IPS DF 4.7 (cell line): ENCODE data around the gene PPP1R15B.

Experiments
- DNase-seq: peaks from one replicate; pipeline ENCODE4 v3.0.0-alpha.2; 2013; ENCODE audit warnings: low spot score; ENCODE audit errors: extremely low read depth

Gene PPP1R15B

DNA sequence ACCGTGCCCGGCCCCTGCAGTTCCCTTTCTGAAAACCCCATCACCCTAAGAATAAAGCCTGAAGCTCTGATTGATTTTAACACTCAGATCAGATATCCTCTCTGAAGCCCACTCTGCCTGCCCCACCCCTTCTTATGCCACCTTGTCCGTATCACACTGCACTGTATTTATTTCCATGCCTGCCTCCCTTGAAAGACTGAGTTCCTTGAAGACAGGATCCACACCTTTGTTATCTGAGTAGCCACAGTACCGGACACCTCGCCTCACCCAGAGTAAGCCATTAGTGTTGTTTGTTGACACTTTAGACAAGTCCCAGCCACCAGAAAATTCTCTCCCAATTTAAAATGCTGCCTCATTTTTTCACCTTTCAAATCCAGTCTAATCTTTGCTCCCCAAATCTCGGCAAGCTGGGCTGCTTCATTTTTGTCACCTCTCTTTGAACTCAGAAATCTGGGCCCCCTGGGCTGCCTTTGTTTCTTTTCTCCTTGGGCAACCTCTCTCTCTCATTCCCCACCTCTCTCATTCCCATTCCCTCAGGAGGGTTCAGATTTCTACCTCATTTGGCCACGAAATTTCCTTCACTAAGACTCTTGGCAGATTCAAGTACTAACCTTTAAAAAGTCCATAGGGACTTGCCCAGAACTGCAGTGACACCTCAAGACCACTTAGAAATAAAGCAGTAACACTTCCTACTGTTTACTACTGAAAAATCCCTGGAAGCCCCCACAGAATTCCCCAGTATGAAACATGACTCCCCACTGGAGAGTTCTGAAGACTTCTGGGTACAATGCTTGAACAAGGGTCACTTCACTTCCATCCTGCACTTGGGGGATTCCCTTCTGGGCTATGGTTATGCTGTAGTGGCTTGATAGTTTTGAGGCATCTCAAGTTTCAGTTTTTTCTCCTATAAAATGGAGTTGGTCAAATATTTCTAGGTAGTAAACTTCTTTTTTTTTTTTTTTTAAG lies 8.7 kb upstream of the PPP1R15B start:
- no peak for DNase-seq

DNA sequence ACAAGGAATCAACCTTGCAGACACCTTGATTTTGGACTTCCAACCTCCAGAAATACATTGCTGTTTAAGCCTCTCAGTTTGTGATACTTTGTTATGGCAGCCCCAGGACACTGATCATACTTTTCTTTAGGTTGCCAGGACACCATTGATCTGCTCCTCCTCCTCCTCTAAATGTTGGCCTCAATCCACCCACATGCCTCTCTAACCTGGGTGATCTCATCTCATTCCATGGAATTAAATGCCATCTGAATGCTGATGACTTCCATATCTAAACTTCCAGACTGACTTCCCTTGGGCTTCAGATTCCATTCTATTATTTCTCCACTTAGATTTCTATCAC lies 7.4 kb upstream of the PPP1R15B start:
- no peak for DNase-seq

DNA sequence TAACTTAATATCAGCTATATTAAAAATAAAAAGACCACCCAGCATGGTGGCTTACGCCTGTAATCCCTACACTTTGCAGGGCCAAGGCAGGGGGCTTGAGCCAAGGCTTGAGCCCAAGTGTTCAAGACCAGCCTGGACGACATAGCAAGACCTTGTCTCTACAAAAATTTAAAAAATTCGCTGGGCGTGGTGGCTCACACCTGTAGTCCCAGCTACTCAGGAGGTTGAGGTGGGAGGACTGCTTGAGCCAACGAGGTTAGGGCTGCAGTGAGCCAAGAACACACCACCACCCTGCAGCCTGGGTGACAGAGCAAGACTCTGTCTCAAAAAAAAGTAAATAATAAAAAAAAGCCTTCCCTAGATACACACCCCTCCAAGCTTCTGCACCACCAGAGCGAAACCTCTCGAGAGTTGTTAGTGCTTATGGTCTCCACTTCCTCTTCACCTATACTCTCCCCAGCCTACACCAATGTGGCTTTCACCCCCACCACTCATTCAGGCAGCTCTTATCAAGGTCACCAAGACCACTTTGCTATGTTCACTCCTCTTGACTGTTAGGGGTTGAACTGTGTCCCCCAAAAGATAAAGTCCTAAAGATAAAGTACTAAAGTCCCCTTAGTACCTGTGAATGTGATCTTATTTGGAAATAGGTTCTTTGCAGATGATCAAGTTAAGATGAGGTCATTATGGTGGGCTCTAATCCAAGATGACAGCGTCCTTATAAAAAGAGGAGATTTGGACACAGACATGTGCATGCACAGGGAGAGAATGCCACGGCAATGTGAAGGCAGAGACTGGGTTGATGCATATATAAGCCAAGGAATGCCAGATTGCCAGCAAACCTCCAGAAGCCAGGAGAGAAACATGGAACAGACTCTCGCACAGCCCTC lies 6.8 kb upstream of the PPP1R15B start:
- DNase-seq = no peak

DNA sequence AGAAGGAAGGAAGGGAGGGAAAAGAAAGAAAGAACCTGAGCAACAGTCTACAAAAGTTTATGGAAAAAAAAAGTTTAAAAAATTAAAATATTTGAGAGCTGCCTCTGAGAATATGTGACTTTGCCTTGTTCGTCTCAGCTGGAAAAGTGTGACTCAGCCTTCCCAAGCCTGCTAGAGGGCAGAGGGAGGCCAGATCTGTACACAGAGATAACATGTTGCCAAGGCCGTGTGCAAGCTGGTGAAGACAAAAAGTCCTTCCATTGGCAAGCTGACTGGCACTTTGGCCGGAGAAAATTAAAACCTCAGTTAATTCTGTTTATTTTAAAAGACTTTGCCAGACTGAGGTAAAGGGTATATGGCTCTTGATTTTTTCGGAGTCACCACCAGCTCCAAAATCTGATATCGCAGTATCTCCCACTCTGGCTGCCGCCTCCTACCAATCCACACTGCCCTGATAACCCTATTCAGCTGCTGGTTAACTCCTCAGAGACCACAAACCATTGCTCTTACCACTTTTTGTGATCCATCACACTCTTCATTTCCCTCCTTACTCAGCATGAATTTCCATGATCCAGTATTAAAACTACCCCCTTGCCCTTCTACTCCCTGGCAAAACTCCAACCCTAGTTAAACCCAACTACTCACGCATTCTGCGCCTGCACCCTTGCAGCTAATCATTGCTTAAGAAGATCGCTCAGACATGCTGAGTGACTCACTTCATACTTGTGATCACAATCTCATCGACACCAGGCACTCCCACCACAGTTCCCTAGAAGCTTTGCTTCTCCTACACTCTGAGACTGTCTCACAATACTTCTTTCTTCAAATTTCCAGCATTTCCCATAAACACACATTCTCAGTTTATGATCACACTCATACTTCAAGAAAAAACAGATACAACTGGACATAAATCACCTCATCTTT lies 5.7 kb upstream of the PPP1R15B start:
- no peak for DNase-seq

DNA sequence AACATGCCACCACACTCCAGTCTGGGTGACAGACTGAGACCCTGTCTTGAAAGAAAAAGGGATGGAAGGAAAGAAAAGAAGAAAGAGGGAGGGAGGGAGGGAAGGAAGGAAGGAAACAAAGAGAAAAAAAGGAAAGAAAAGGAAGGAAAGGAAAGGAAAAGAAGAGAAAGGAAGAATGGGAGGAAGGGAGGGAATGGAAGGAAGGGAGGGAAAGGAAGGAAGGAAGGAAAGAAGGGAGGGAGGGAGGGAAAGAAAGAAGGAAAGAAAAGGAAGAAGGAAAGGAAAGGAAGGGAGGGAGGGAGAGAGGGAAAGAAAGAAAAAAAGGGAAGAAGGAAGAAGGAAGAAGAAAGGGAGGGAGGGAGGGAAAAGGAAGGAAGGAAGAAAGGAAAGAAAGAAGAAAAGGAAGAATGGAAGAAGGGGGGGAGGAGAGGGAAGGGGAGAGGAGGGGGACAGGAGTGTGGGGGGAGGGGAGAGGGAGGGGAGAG lies 5.0 kb upstream of the PPP1R15B start:
- DNase-seq = no peak

DNA sequence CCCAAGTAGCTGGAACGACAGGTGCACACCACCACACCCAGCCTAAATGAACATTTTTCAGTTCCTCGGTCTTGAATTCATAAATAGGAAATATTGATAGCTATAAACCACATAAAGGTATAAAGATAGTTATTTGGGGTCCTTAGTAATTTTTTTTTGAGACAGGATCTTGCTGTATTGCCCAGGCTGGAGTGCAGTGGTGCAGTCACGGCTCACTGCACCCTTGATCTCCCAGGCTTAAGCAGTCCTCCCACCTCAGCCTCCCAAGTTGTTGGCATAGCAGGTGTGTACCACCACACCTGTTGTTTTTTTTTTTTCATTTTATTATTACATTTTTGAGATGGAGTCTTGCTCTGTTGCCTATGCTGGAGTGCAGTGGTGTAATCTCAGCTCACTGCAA lies 3.7 kb upstream of the PPP1R15B start:
- DNase-seq = no peak

DNA sequence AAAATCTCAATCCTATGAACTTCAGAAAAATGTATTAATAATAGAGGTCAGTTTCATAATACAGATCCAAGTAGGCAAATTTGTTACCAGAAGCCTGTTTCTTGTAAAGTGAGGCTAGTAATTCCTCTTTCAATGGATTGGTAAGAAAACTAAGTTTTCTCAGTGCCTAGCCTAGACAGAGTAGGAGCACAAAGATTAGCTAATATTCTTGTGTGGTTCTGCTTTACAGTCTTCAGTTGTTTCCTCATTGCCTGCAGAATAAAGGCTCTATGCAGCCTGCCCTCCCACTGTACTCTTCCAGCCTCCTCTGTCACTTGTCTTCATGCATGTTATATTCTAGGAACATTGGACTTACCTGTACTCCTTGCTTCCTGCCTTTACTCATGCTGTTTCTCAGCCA lies 2.4 kb upstream of the PPP1R15B start:
- no peak for DNase-seq

DNA sequence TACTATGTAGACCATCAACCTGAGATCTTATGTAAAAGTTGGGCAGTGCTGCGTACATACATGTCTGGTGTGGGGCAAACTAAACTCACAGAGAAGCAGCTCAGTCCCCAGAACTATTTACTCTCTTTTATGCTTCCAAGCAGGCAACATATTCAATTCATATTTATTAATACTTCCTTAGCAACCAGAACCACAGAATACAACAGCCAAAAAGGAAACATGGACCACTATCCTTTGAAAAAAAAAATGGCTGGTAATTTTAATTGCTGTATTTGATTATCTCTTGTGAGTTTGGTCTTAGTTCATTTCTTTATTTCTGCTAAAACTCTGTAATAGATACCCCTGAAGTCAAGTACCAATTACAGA lies 1.5 kb upstream of the PPP1R15B start:
- no peak for DNase-seq

DNA sequence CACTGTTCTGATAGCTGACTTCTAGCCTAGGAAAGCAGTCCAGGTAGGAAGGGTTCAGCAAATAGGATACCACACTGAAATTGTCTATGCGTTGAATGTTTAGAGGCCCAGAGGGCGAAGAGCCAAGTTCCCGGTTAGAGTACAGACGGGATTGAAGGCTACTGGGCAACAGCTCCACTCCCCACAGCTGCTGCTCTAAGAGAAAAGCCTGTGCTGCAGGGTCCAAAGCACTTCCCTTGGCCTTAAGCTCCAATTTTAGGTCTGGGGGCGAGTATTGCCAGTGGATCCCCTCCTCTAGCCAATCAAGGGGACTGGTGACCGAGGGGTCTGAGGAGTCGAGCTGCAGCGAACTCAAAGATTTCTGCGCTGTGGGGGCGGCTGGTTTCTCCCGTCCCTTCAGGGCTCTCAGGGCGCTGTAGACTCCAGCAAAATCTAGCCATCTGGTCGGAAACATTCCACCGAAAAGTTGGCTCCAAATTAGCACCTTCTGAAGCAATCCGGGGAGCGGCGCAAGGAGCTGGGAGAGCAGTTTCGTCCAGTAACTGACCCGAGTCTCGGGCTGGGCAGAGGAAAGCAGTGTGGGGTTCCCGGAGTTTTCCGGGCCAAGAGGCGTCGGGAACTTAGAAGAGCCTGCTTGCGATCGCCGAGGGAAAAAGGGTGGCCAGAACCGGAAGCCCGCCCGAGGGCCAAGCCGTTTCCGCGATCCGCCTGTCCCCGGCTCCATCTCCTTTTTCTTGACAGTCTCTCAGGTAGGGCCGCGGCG lies 748 bp downstream of the PPP1R15B start:
- no peak for DNase-seq

DNA sequence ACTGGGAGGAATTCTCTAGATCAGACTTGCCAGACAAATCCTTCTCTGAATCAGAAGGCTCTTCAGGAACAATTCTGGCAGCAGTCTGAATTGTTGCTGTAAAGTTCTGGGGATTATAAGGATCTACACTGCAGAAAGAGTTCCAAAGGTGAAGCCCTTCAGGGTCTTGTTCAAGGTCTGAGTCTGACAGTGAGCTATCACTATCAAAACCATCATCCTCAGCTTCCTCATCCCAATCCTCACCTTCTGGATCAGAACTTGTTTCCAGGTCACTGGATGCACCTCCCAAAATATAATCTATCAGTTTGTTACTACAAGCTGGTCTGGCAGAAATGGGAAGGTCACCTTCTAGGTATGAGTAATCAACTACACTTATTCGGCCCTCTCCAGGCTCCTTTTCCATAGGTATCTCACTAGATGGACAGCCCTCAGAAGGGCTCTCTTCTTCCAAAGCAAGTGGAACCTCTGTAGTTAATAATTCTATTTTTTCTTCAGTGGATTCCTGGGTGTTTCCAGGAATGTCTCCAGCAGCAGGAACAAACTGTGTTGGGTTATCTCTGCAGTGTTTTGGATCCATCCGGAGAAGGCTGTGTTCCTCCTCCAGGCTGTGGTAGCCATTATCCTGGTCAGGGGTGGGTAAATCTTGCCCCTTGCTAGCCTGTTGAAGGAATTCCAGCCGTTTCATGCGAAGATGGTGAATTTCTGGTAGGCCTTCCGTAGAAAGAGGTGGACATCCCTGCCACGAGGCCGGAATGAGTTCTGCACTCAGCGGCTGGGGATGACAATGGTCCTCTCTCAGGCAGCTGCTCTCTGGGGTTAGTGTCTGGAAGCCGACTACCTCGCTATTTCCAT lies 1.6 kb downstream of the PPP1R15B start:
- DNase-seq = no peak

DNA sequence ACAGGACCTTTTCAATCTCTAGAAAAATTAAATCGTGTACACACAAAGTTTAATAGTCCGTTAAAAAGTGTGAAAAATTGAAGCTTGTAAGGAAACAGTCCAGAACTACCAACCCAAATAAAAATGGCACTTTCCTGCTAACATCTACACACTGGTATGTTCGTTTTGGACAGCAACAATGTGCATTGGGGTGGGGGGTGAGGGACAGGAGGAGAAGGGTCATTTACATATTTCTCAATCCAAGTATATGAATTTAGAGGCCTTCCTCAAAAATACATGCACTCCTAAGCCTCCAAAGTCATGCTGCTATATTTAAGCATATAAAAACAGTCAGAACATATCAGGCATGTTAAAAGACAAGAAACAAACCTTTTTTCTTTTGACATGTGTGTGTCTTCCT lies 2.5 kb downstream of the PPP1R15B start:
- no peak for DNase-seq

DNA sequence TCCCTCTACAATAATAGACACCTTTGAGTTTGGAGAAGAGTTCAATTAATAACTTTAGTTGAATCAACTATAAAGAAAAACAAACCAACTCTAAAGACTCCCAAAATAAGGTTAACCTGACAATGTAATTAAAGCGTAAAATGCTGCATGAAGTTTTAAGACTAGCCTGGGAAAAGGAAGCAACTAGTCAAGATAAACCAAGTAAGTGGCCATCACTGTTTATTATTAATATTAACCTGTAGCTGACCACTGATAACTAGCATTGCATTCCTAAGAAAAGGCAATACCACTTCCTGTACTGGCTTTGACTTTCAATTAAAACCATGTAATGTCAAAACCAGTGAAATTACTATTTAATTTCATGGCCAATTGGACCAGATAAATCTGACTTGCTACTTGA lies 3.0 kb downstream of the PPP1R15B start:
- DNase-seq = no peak

DNA sequence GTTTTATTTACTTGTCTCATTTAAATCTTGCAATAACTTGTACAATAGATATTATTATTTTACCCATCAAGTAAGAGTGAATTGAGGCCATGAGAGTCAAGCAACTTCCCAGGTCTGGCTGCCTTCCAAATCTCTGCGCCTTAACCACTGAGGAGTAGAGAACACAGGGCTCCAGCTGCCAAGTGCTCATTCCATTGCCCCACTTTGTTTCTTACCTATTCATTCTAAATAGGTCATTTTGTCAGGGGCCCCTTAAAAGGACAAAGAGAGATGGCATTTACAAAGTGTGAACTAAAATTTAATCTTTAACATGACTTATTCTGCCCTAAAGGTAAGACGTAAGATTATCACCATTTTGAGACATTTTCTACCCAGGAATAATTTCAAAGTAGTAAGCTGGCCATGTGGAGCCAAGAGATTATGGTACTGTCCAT lies 3.5 kb downstream of the PPP1R15B start:
- DNase-seq = no peak

DNA sequence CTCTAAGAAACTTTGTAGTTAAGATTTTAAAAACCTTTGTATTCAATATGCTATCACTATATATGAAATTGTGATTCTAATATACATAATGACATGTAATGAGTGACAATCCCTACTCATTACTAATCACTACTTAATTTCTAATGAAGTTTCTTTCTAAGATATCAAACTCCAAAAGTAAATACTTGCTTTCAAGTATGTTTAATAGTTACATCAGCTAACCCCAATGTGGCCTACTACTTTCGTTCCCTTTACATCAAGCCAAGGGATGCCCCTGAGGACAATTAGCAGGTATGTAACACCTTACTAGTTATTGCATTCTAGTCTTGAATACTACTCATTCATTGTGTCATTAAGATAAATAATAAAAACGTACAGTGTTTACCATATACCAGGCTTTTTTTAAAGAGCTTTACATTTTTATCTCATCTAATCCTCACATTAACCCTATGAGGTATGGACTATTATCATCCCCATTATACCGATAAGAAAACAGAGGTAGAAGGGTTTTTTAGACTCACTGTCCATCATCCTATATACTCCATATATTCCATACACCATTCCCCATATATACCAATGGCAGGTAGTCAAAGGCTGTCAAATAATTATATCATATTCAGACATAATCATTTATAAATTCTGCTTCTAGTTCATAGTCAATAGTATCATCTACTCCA lies 4.2 kb downstream of the PPP1R15B start:
- DNase-seq = no peak

DNA sequence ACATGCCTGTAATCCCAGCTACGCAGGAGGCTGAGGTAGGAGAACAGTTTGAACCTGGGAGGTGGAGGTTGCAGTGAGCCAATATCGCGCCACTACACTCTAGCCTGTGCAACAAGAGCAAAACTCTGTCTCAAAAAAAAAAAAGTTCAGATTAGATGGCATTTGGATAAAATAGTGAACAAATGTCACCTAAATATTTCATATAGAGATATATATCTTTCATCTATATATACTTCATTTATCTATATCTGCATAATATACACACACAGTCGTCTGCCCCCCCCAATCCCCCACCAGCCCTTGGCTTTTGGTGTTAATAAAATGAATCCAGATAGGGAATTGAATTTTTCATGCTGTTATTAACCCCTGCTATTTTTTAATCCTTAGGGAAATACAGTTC lies 5.0 kb downstream of the PPP1R15B start:
- DNase-seq = no peak

DNA sequence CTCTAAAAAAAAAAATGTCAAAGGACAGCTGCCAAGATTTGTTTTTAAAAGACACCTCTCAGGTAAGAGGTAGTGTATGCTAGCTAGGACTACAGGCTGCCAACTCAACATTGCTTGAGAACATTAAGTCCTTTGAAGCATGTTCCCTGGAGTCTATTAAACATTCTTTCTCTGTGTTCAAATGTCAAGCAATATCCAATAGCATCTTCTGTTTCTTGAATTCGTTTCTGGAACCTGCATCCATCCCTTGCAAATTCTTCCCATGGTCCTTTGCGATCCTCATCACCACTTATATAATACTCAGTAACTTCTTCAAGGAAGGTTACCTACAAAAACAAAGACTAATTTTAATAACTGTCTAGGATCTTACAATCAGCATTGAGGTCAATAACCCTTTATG lies 5.6 kb downstream of the PPP1R15B start:
- no peak for DNase-seq

DNA sequence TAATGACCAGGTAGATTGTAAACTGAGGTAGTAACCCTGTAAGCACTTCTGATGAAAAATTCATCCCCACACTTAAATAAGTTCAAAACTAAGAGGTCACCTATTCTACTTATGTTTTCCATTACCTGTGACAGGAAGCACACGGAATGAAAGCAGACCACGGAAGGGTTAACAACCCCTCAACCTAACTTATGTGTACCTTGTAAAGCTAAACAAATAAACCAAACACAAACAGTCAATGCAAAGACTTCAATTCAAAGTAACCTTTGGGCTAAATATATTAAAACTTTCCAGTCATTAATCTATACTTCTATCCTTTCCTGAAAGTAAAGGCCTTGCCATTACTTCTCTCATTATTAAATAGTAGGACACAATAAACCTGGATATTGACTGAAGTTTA lies 7.0 kb downstream of the PPP1R15B start:
- DNase-seq = no peak

DNA sequence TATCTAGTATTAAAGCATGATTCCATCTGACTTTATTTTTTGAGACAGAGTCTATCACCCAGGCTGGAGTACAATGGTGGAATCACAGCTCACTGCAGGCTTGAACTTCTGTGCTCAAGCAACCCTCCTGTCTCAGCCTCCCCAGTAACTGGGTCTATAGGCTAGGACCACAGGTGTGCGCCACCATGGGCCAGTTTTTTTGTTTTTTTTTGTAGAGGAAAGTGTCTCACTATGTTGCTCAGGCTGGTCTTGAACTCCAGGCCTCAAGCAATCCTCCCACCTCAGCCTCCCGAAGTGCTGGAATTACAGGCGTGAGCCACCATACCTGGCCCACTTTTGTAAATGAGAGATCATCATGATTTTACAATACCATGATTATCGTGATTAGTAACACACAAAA lies 9.2 kb downstream of the PPP1R15B start:
- DNase-seq = no peak

DNA sequence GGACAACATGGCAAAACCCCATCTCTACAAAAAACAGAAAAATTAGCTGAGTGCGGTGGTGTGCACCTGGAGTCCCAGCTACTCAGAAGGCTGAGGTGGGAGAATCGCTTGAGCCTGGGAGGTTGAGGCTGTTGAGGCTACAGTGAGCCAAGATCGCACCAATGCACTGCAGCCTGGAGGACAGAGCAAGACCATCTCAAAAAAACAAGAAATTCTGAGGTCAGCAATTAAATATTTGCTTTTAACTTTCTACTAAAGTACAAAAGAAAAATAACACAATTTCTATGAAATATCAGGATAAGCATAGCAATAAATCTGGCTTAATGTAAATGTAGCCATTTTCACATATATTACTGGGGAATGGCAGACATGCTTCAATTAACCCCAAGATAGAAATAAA lies 9.9 kb downstream of the PPP1R15B start:
- DNase-seq = no peak
